H1 (cell line): Measurements from ENCODE around the gene RAD54L. TPM values are rescaled to one million over a fixed set of nuclear protein-coding genes. Genes with fewer than 3 reads are reported as not detected.
A peak's percentile ranks its signal among the peaks of the same experiment; 100 is the strongest.

Source experiments
- E2F6 ChIP-seq: IDR thresholded peaks from 2 replicates; pipeline ENCODE4 v1.6.1; 2012; ENCODE audit warnings: inconsistent platforms
- HDAC2 ChIP-seq, 2 experiments: fragments of 300-600 bp in 1 of 2; sonication (generic) in 1 of 2; IDR thresholded peaks; 2 replicates each; pipeline ENCODE4 v1.6.1; 2011 to 2012; ENCODE audit warnings: low read depth in 2 of 2, low read length in 2 of 2, mild to moderate bottlenecking in 2 of 2, moderate library complexity in 2 of 2, borderline replicate concordance in 1 of 2, inconsistent platforms in 1 of 2
- KDM1A ChIP-seq: fragments of 200-600, 300-600 bp; sonication (generic); IDR thresholded peaks from 2 replicates; pipeline ENCODE4 v1.7.1; 2016; ENCODE audit warnings: mild to moderate bottlenecking, low read length, borderline replicate concordance
- PHF8 ChIP-seq: fragments of 200-600 bp; sonication (generic); conservative IDR thresholded peaks from 2 replicates; pipeline ENCODE4 v1.7.1; 2012; ENCODE audit warnings: low read depth, mild to moderate bottlenecking, inconsistent platforms, low read length, moderate library complexity
- POLR2A ChIP-seq, 2 experiments: IDR thresholded peaks; 1 replicate in 1 of 2; 2 replicates in 1 of 2; pipeline ENCODE4 v1.6.1; 2011; ENCODE audit warnings: low read depth in 2 of 2, low read length in 2 of 2, mild to moderate bottlenecking in 2 of 2; ENCODE audit errors: control extremely low read depth in 1 of 2
- RAD21 ChIP-seq, 2 experiments: IDR thresholded peaks in 1 of 2; conservative IDR thresholded peaks in 1 of 2; 2 replicates each; pipeline ENCODE4 v1.6.1; 2011; ENCODE audit warnings: low read depth in 2 of 2, low read length in 2 of 2, improper control_type of control experiment in 1 of 2, inconsistent platforms in 1 of 2, mild to moderate bottlenecking in 1 of 2, moderate library complexity in 1 of 2
- TAF1 ChIP-seq: IDR thresholded peaks from 2 replicates; pipeline ENCODE4 v1.6.1; 2011; ENCODE audit warnings: mild to moderate bottlenecking, low read depth, low read length
- TBP ChIP-seq: IDR thresholded peaks from 2 replicates; pipeline ENCODE4 v1.6.1; 2011; ENCODE audit warnings: low read depth, low read length, improper control_type of control experiment
- polyA plus RNA-seq, 7 experiments: library from polyadenylated mRNA; depleted of rRNA in 3 of 7; stranded (reverse) in 5 of 7; unstranded in 2 of 7; fragments of >200 nt in 5 of 7; fragments of 200-250 nt in 2 of 7; gene quantifications; 1 replicate in 5 of 7; 2 replicates in 1 of 7; 4 replicates in 1 of 7; pipeline versions ENCODE4 v1.2.1 to v1.2.3, GENCODE V29; 2011 to 2013; ENCODE audit warnings: missing spikeins in 2 of 7, mixed read lengths in 2 of 7
- total RNA-seq: library from RNA; stranded (reverse); fragmentation: NEBNext Ultra II Directional; extraction: Animal tissue kit (Norgen Biotek cat#: 25700); gene quantifications from 2 replicates; pipeline ENCODE4 v1.2.1, GENCODE V29; 2021

The RAD54L gene
- total and polyA plus RNA-seq, 2 of the 8 experiments (the other 6 are each of a cell fraction or from before 2014, with no cell fraction given): 43.5 to 50.3 TPM

- peak in 1 of 2 experiments; percentile 89; a peak in 1 of 4 replicates for TF ChIP-seq HDAC2 (IDR thresholded peaks at IDR 0.05; ENCODE audit: borderline replicate concordance in 1 of 2, low read depth in 2 of 2, low read length in 2 of 2)
- peak; percentile 95 for TF ChIP-seq KDM1A
- TF ChIP-seq E2F6: 0 out of 2 replicates have a peak, but pooled peaks have one; percentile 35
- TF ChIP-seq POLR2A (IDR thresholded peaks at IDR 0.05; ENCODE audit: control extremely low read depth in 1 of 2, low read depth in 2 of 2, low read length in 2 of 2): peak in 1 of 2 experiments; percentile 74; a peak in 2 of 3 replicates
- peak; percentile 95 for TF ChIP-seq PHF8
- peak; percentile 59 for TF ChIP-seq TAF1
- TF ChIP-seq TBP: peak; percentile 42
- peak; percentile 40 to 41; a peak in 3 of 4 replicates for TF ChIP-seq RAD21 (IDR thresholded peaks at IDR 0.05 in 1 of 2, conservative IDR thresholded peaks at IDR 0.05 in 1 of 2; ENCODE audit: low read depth in 2 of 2, low read length in 2 of 2)
Measured at GRCh38 chr1:46197964-46198811, 49.4 kb upstream of the RAD54L start, which contains the start of gene POMGNT1 (continued).
